ENCODE measurements around the gene MAEL. TPM values are rescaled to one million over a fixed set of nuclear protein-coding genes. Genes with fewer than 3 reads are reported as not detected.

The MAEL gene
- total RNA-seq, 1 experiment from 2014 or later, result not detected

GRCh38 chr1:167061073-167061464, 72.0 kb downstream of the MAEL start:
- TF ChIP-seq TCF7L2 (IDR thresholded peaks at IDR 0.05; ENCODE audit: borderline replicate concordance, extremely low read depth, insufficient read depth, insufficient read length) (no peak), ZBTB33 (IDR thresholded peaks at IDR 0.05; ENCODE audit: extremely low read depth, insufficient replicate concordance, low read length) (no peak)
- ChIA-PET POLR2A (interaction anchor here (1.3 to 1.7 kb wide), 2 partner anchors 151 to 386 kb away, joined by 3 to 6 read pairs; no protein-coding TSS in a partner anchor), RAD21 (ENCODE audit: low non-redundant PET in 1 of 2, low total read pairs in 2 of 2, uncharacterized antibody in 2 of 2, unreplicated experiment in 2 of 2) (interaction anchor here (3.6 to 4.5 kb wide), 2 partner anchors 151 kb away, joined by 44 to 69 read pairs; no protein-coding TSS in a partner anchor), CTCF (interaction anchor here (1.0 to 8.4 kb wide), 2 partner anchors 150 to 479 kb away, joined by 3 to 324 read pairs; no protein-coding TSS in a partner anchor)
- no peak overlapping the region for H2AFZ ChIP-seq (ENCODE audit: low read depth, low read length, poor library complexity, severe bottlenecking)
- no peaks in the 10 kb centered on the region for H3K36me3 ChIP-seq (ENCODE audit: control insufficient read depth in 1 of 2, insufficient read depth in 2 of 2, low read length in 2 of 2)
- no peak overlapping the region for H3K4me2 ChIP-seq (ENCODE audit: low read length)
- peaks cover 3 to 22% of the 10 kb centered on the region in 2 experiments; a peak in 3 of 4 replicates for H3K4me1 ChIP-seq (ENCODE audit: control insufficient read depth in 1 of 2, insufficient read depth in 2 of 2, low read length in 2 of 2)
- ATAC-seq, result no peak
- H3K27ac ChIP-seq (ENCODE audit: low read depth, low read length), result no peak overlapping the region
- no peaks in the 10 kb centered on the region for H3K9me2 ChIP-seq (ENCODE audit: insufficient read depth)
- no peak overlapping the region for H3K4me3 ChIP-seq (replicated peaks in 1 of 2; ENCODE audit: low read depth in 1 of 2, low read length in 2 of 2)
- no TSS peak for BruUV-seq (replicated peaks)
- no peaks in the 10 kb centered on the region for H3K9me3 ChIP-seq (ENCODE audit: control insufficient read depth in 1 of 2, insufficient read depth in 1 of 2, low read depth in 1 of 2, low read length in 2 of 2)
- intact Hi-C loops (cut with micrococcal nuclease), result no loop called here
- H3K9ac ChIP-seq (ENCODE audit: low read length), result no peak overlapping the region
- H3K27me3 ChIP-seq (ENCODE audit: insufficient read depth, low read length), result no peaks in the 10 kb centered on the region
- no peak for DNase-seq (ENCODE audit: low read depth, low spot score)
- no peaks in the 10 kb centered on the region for H4K20me1 ChIP-seq (ENCODE audit: insufficient read depth)
- H3K79me2 ChIP-seq (ENCODE audit: insufficient read depth, low read length), result no peaks in the 10 kb centered on the region

GRCh38 chr1:167064621-167065020, 75.5 kb downstream of the MAEL start:
- ChIA-PET RAD21 (ENCODE audit: low non-redundant PET in 1 of 2, low total read pairs in 2 of 2, uncharacterized antibody in 2 of 2, unreplicated experiment in 2 of 2) (no interaction called here), CTCF (interaction anchor here (8.4 kb wide), 1 partner anchor 154 kb away, joined by 324 read pairs; no protein-coding TSS in a partner anchor), POLR2A (no interaction called here)
- H4K20me1 ChIP-seq (ENCODE audit: insufficient read depth), result no peaks in the 10 kb centered on the region
- no peaks in the 10 kb centered on the region for H3K9me2 ChIP-seq (ENCODE audit: insufficient read depth)
- H3K4me2 ChIP-seq (ENCODE audit: low read length), result no peak overlapping the region
- H3K27me3 ChIP-seq (ENCODE audit: insufficient read depth, low read length), result no peaks in the 10 kb centered on the region
- no peaks in the 10 kb centered on the region for H3K9me3 ChIP-seq (ENCODE audit: control insufficient read depth in 1 of 2, insufficient read depth in 1 of 2, low read depth in 1 of 2, low read length in 2 of 2)
- no peaks in the 10 kb centered on the region for H3K79me2 ChIP-seq (ENCODE audit: insufficient read depth, low read length)
- peaks cover 0 to 9% of the 10 kb centered on the region in 2 experiments; a peak in 3 of 4 replicates for H3K4me1 ChIP-seq (ENCODE audit: control insufficient read depth in 1 of 2, insufficient read depth in 2 of 2, low read length in 2 of 2)
- no peak overlapping the region for H3K27ac ChIP-seq (ENCODE audit: low read depth, low read length)
- intact Hi-C loops (cut with micrococcal nuclease), result loop anchor here (5.0 kb wide), 2 partner anchors 203 to 623 kb away; no protein-coding TSS in a partner anchor
- no peak overlapping the region for H3K9ac ChIP-seq (ENCODE audit: low read length)
- BruUV-seq (replicated peaks), result no TSS peak
- DNase-seq (ENCODE audit: low read depth, low spot score), result no peak
- H3K4me3 ChIP-seq (replicated peaks in 1 of 2; ENCODE audit: low read depth in 1 of 2, low read length in 2 of 2), result no peak overlapping the region
- no peak for ATAC-seq
- H2AFZ ChIP-seq (ENCODE audit: low read depth, low read length, poor library complexity, severe bottlenecking), result no peak overlapping the region
- H3K36me3 ChIP-seq (ENCODE audit: control insufficient read depth in 1 of 2, insufficient read depth in 2 of 2, low read length in 2 of 2), result no peaks in the 10 kb centered on the region
- TF ChIP-seq MAX (IDR thresholded peaks at IDR 0.05) (no peak), ZBTB33 (IDR thresholded peaks at IDR 0.05; ENCODE audit: extremely low read depth, insufficient replicate concordance, low read length) (no peak), TCF7L2 (IDR thresholded peaks at IDR 0.05; ENCODE audit: borderline replicate concordance, extremely low read depth, insufficient read depth, insufficient read length) (no peak), EZH2 (IDR thresholded peaks at IDR 0.05) (no peak), ATF3 (IDR thresholded peaks at IDR 0.05) (no peak), JUND (IDR thresholded peaks at IDR 0.05) (no peak), RAD21 (IDR thresholded peaks at IDR 0.05; ENCODE audit: low read depth) (no peak), ZNF274 (IDR thresholded peaks at IDR 0.05; ENCODE audit: low read depth, low read length) (no peak), EZH2phosphoT487 (IDR thresholded peaks at IDR 0.05; ENCODE audit: borderline replicate concordance) (no peak), CBX3 (IDR thresholded peaks at IDR 0.05; ENCODE audit: low read depth) (no peak), CEBPB (IDR thresholded peaks at IDR 0.05; ENCODE audit: low read depth) (no peak), ZFX (IDR thresholded peaks at IDR 0.05) (no peak), POLR2A (IDR thresholded peaks at IDR 0.05; ENCODE audit: borderline replicate concordance, extremely low read depth, insufficient read depth, insufficient read length) (no peak)
